Activated effector memory CD4-positive, alpha-beta T cell treated with Interleukin-2 at 50 U/mL for 16 hours (primary cell): ENCODE data around the gene PAFAH1B1.
A peak's percentile ranks its signal among the peaks of the same experiment; 100 is the strongest.
"Not testable (repeated sequence)": the region's sequence is repeated elsewhere in the genome, so short reads cannot be mapped to it uniquely, and the experiment has no call there.

Source experiments
- DNase-seq: peaks from one replicate; pipeline ENCODE4 v3.0.0-alpha.2; 2020

Gene PAFAH1B1

DNA sequence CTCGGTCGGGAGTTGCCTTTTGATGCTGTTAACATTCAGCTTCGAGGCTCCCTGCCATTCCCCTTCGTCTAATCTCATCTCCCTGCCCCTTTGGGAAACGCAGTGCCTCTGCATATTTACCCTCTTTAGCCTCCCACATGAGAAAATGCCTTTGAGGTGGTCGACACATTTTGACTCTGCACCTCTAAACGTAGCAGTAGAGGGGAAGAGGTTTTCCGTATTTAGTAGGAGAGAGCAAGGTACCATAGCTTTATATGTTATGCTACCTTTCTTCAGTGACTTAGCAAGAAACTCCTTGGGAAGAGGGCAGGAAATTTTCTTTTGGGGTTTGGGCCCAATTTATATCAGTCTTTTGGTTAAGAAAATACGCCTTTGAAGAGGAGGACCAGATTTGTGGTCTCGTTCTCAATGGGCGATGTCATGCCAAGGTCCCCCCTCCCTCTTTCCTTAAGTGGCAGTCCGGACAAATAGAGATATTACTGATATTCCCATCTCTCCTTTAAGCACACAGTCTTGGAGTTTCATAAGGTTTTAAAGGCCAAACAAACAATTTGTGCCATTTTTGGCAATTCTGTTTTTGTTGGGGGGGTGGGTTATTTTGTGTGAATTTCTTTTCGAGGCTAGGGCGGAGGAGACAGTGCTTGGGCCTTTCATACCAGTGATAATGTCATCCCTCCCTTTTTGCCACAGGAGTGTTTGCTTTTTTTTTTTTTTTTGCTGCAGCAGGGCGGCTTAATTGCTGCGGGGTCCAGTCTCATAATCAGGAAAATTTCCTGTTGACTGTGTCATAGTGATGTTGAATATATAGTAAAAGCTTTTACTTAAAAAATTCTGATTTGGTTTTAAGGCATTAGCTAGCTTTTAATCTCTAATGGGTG lies 1.5 kb downstream of the PAFAH1B1 start:
- DNase-seq, result peak; percentile 5

- no peak for DNase-seq
These were observed 2.3 kb downstream of the PAFAH1B1 start for GRCh38 chr17:2595716-2596115.

GRCh38 chr17:2598166-2598565 lies 4.7 kb downstream of the PAFAH1B1 start:
- DNase-seq, result no peak

DNA sequence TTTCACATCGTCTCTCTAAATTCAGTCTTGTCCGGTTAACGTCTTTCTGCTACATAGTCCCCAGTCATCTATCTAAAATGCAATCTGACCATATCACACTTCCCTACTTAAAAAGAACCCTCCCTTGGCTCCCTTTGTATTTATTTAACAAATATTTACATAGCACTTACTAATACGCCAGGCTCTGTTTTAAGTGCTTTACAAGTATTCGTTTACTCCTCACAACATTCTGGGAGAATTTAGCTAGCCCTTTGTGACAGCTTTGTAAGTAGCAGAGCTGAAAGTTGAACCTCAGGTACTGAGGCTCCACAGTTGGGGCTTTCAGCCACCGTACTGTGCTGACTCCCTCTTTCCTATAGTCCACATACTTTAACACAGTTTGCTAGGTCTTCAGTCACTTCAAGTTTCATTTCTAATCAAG lies 9.2 kb downstream of the PAFAH1B1 start:
- DNase-seq, result no peak

GRCh38 chr17:2608350-2608913 lies 15.0 kb downstream of the PAFAH1B1 start:
- no peak for DNase-seq

- DNase-seq, result no peak
These were observed 15.6 kb downstream of the PAFAH1B1 start for GRCh38 chr17:2609091-2609490.

- no peak for DNase-seq
These were observed 17.0 kb downstream of the PAFAH1B1 start for GRCh38 chr17:2610195-2611175.

GRCh38 chr17:2611627-2612026 lies 18.2 kb downstream of the PAFAH1B1 start:
- DNase-seq, result no peak

DNA sequence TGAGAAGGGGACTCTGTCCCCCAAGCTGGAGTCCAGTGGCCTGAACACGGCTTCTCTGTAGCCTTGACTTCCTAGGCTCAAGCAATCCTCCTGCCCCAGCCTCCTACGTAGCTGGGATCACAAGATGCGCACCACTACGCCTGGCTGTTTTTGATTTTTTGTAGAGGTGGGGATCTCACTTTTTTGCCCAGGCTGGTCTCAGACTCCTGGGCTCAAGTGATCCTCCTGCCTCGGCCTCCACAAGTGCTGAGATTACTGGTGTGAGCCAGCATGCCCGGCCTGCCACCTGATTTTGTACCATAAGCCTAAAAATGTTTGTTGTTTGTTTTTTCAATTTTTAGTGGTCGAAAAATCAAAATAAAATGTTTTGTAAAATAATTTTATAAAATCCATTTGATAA lies 19.2 kb downstream of the PAFAH1B1 start:
- no peak for DNase-seq

DNA sequence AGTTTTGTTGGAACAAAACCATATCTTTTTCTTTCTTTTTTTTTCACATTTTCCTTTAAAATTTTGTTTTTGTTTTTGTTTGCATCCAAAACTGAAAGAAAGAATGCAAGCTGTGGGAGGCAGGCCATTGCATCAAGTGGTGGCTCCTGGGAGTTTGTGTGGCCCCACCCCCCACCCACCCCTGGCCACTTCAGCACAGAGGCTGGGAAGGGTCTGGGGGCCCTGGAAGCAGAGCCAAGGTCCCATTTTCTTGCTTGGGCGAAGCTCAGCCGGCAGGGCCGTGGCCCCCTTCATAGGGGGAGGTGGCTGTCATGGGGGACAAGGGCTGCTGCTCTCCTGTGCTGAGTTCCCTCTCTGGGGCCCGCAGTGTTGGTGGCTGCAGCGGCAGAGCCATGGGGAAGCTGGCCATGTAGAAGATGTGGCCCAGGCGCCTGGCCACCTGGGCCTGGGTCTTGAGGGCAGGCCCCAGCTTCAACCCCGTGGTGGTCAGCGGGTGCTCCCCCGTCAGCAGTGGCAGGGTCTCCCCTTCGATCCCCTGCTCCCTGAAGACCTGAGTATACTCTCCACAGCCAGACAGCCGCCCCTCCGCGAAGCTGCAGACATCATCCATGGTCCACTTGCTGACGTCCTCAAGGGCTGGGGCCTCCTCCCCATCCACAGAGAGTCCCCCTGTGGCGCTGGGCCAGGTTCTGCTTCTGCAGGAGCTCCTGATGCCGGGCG lies 19.8 kb downstream of the PAFAH1B1 start:
- no peak for DNase-seq

GRCh38 chr17:2615882-2616281 lies 22.4 kb downstream of the PAFAH1B1 start:
- DNase-seq, result no peak

- no peak for DNase-seq
These were observed 27.8 kb downstream of the PAFAH1B1 start for GRCh38 chr17:2621241-2621640.

GRCh38 chr17:2621951-2622405 lies 28.5 kb downstream of the PAFAH1B1 start:
- DNase-seq, result not testable (repeated sequence)

- not testable (repeated sequence) for DNase-seq
These were observed 29.4 kb downstream of the PAFAH1B1 start for GRCh38 chr17:2622721-2623301.

- no peak for DNase-seq
These were observed 30.9 kb downstream of the PAFAH1B1 start for GRCh38 chr17:2624292-2624731.

DNA sequence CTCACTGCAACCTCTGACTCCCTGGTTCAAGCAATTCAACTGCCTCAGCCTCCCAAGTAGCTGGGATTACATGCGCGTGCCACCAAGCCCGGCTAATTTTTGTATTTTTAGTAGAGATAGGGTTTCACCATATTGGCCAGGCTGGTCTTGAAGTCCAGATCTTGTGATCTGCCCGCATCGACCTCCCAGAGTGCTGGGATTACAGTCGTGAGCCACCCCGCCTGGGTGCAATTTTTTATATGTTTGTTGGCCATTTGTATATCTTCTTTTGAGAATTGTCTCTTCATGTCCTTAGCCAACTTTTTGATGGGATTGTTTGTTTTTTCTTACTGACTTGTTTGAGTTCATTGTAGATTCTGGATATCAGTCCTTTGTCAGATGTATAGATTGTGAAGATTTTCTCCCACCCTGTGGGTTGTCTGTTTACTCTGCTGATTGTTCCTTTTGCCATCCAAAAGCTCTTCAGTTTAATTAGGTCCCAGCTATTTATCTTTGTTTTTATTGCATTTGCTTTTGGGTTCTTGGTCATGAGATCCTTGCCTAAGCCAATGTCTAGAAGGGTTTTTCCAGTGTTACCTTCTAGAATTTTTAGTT lies 33.3 kb downstream of the PAFAH1B1 start:
- DNase-seq, result not testable (repeated sequence)

DNA sequence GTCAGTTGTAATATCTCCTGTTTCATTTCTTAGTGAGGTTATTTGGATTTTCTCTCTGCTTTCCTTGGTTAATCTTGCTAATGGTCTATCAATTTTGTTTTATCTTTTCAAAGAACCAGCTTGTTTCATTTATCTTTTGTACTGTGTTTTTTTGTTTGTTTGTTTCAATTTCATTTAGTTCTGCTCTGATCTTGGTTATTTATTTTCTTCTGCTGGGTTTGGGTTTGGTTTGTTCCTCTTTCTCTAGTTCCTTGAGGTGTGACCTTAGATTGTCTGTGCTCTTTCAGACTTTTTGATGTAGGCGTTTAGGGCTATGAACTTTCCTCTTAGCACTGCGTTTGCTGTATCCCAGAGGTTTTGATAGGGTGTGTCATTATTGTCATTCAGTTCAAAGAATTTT lies 35.5 kb downstream of the PAFAH1B1 start:
- DNase-seq, result not testable (repeated sequence)

DNA sequence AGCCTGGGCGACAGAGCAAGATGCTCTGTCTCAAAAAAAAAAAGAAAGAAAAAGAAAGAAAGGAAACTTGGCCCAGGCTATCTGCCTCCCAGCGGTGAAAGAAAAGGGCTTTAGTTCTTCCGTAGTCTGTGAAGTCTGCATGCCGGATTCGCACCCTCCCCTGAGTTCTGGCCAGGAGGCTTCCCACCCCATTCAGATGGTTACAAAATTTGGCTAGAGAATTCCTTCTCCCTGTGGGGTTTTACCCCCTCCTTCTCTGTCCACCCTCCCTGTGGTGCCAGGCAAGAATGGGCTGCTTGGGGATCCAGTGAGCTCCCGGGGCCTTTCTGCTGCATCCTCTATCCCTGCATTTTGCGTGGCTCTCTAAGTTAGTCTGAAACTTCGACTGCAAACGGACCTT lies 37.8 kb downstream of the PAFAH1B1 start:
- DNase-seq, result no peak

DNA sequence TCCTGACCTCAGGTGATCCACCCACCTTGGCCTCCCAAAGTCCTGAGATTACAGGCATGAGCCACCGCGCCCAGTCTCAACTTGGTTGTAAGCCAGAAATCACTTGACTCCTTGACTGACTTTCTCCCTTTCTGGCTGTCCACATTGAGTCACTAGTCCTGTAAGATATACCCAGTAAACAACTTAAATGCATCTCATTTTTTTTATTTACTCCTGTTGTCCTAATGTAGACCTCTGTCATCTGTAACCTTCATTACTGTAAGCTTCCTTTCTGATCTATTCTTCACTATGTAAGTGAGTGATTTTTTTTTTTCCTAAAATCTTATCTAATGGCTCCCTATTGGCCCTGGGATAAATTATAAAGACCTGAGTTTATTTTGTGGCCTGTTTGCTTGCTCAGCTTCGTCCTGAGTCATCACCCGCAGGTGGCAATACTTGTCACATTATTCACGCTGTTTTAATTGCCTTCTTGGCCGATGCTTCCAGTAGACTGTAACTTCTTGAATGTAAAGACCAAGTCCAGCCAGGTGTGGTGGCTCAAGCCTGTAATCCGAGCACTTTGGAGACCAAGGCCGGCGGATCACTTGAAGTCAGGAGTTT lies 41.0 kb downstream of the PAFAH1B1 start:
- DNase-seq, result no peak

GRCh38 chr17:2635241-2635640 lies 41.8 kb downstream of the PAFAH1B1 start:
- no peak for DNase-seq

- no peak for DNase-seq
These were observed 42.2 kb downstream of the PAFAH1B1 start for GRCh38 chr17:2635675-2636074.
